Activated CD4-positive, alpha-beta T cell treated with anti-CD3 and anti-CD28 coated beads for 36 hours (primary cell): ENCODE data around the gene EMILIN2. TPM values are rescaled to one million over a fixed set of nuclear protein-coding genes. Genes with fewer than 3 reads are reported as not detected.
"Not testable (repeated sequence)": the region's sequence is repeated elsewhere in the genome, so short reads cannot be mapped to it uniquely, and the experiment has no call there.

ENCODE experiments used
- ATAC-seq: fragments of 200-7000 bp; cut with Tn5 transposase; one replicate; pipeline ENCODE4 v1.10.0; 2021; ENCODE audit warnings: mild to moderate bottlenecking, moderate library complexity
- CTCF ChIA-PET: fragments of 350-600 bp; sonication (Branson Sonifier 250); formaldehyde crosslinking; loops from one replicate; lab custom pipeline; 2021; ENCODE audit warnings: antibody characterized with exemption; lab: Charles Lee
- POLR2A ChIA-PET: fragments of 350-600 bp; sonication (Branson Sonifier 250); formaldehyde crosslinking; loops from one replicate; lab custom pipeline; 2021; ENCODE audit warnings: antibody characterized with exemption, inconsistent platforms; lab: Charles Lee
- DNase-seq: peaks from one replicate; pipeline ENCODE4 v3.0.0-alpha.2; 2020
- H3K27ac Mint-ChIP-seq: one replicate; pipeline ENCODE4 v1.8.0; 2021; ENCODE audit warnings: mixed read lengths
- H3K27me3 Mint-ChIP-seq: one replicate; pipeline ENCODE4 v1.8.0; 2021; ENCODE audit warnings: mixed read lengths
- H3K36me3 Mint-ChIP-seq: one replicate; pipeline ENCODE4 v1.8.0; 2021; ENCODE audit warnings: low read depth, mixed read lengths
- H3K4me1 Mint-ChIP-seq: one replicate; pipeline ENCODE4 v1.8.0; 2021; ENCODE audit warnings: mixed read lengths
- H3K4me3 Mint-ChIP-seq: one replicate; pipeline ENCODE4 v1.8.0; 2021; ENCODE audit warnings: mild to moderate bottlenecking, moderate library complexity, mixed read lengths
- H3K9me3 Mint-ChIP-seq: one replicate; pipeline ENCODE4 v1.8.0; 2021; ENCODE audit warnings: low read depth, mixed read lengths
- intact Hi-C, 2 experiments: fragments of 100-400 bp; cut with DNase I in 1 of 2; cut with micrococcal nuclease in 1 of 2; formaldehyde crosslinking; loops; one replicate each; pipeline versions ENCODE4 v1.14.2 to v1.15.1; 2022 to 2024; cut with DNase I, micrococcal nuclease
- total RNA-seq, 2 experiments: library from RNA; stranded (reverse); gene quantifications; one replicate each; pipeline ENCODE4 v1.2.3, GENCODE V29; 2021

Gene EMILIN2
- total RNA-seq, 2 experiments from 2014 or later: 12.0 to 15.7 TPM

DNA sequence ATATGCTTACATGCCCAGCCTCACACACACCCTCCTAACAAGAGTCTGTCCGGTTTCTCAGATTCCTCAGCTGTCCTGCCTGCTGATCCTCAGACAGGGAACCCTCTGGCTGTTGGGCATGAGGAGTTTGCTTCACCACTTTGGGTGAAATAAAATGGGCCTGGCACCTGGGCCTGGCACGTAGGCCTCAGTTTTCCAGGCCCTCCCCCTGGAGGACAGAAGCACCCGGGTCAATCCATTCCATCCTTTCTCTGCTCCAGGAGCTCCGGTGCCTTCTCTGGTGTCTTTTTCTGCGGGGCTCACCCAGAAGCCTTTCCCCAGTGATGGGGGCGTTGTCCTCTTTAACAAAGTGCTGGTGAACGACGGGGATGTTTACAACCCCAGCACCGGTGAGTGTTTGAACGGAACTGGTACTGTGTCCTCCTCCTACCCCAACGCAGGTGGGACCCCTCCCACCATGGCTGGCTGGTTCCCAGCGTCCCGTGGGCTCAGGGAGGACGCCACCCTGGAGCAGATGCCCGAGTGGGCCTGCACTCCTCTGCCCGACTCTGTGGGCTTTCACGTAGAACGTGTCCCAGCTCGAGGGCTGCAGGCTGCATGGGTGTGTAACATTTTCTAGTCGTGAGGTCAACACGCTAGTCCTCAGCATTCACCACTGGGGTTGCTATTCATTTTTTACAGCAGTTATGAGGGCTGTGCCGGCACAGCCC lies 62.8 kb downstream of the EMILIN2 start:
- intact Hi-C loops: loop anchor here (5.0 kb wide), 5 partner anchors 62 to 337 kb away; partner anchors contain the start of genes EMILIN2 (in 1 of the 2), METTL4 (in 1 of the 2), NDC80 (in 1 of the 2) and SMCHD1 (in 1 of the 2)
- no peak overlapping the region for H3K27ac Mint-ChIP-seq
- peaks cover 17% of the 10 kb centered on the region for H3K4me1 Mint-ChIP-seq
- H3K9me3 Mint-ChIP-seq: no peaks in the 10 kb centered on the region
- H3K4me3 Mint-ChIP-seq: no peak overlapping the region
- H3K36me3 Mint-ChIP-seq: peaks cover 26% of the 10 kb centered on the region
- no peak for DNase-seq
- POLR2A ChIA-PET: interaction anchor here (1.0 kb wide), 1 partner anchor 9 kb away, joined by 3 read pairs; no protein-coding TSS in a partner anchor
- ATAC-seq: no peak
- CTCF ChIA-PET: interaction anchor here (1.4 kb wide), 1 partner anchor 10 kb away, joined by 5 read pairs; no protein-coding TSS in a partner anchor
- no peaks in the 10 kb centered on the region for H3K27me3 Mint-ChIP-seq

DNA sequence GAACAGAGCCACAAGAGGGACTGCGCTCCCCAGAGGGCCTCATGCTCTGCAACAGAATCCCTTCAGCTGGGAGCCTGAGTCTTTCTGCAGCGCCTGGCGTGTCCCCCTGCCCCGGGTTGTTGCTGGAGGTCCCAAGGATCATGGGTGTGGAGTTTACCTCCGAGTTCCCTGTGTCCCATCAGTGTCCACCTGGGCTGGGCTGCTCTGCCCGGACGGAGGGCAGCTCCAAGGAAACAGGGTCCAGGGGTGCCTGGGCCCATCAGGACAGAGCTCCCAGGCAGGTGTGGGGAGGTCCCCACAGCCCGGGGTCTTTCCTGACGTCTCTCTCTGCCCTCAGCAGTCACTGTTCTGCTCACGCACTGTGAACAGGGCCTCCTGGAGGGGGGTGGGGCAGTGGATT lies 63.5 kb downstream of the EMILIN2 start:
- CTCF ChIA-PET: no interaction called here
- Mint-ChIP-seq H3K4me1 (peaks cover 17% of the 10 kb centered on the region), H3K36me3 (peaks cover 30% of the 10 kb centered on the region), H3K27me3 (no peaks in the 10 kb centered on the region), H3K27ac (no peak overlapping the region), H3K4me3 (no peak overlapping the region), H3K9me3 (no peaks in the 10 kb centered on the region)
- POLR2A ChIA-PET: no interaction called here
- ATAC-seq: no peak
- intact Hi-C loops: no loop called here
- no peak for DNase-seq

GRCh38 chr18:2910751-2911425 lies 64.1 kb downstream of the EMILIN2 start:
- ChIA-PET POLR2A (no interaction called here), CTCF (interaction anchor here (0.6 kb wide), 1 partner anchor 239 kb away, joined by 3 read pairs; no protein-coding TSS in a partner anchor)
- no peak for DNase-seq
- no peak overlapping the region for H3K27ac Mint-ChIP-seq
- H3K36me3 Mint-ChIP-seq: peaks cover 33% of the 10 kb centered on the region
- no peak for ATAC-seq
- H3K27me3 Mint-ChIP-seq: no peaks in the 10 kb centered on the region
- intact Hi-C loops: no loop called here
- H3K4me1 Mint-ChIP-seq: peaks cover 14% of the 10 kb centered on the region
- no peak overlapping the region for H3K4me3 Mint-ChIP-seq
- H3K9me3 Mint-ChIP-seq: no peaks in the 10 kb centered on the region

- Mint-ChIP-seq H3K27ac (no peak overlapping the region), H3K4me3 (no peak overlapping the region), H3K9me3 (no peaks in the 10 kb centered on the region), H3K4me1 (peaks cover 14% of the 10 kb centered on the region), H3K36me3 (peaks cover 38% of the 10 kb centered on the region), H3K27me3 (no peaks in the 10 kb centered on the region)
- DNase-seq: no peak
- ChIA-PET CTCF (interaction anchor here (0.6 kb wide), 1 partner anchor 238 kb away, joined by 3 read pairs; no protein-coding TSS in a partner anchor), POLR2A (no interaction called here)
- ATAC-seq: no peak
- intact Hi-C loops: no loop called here
Measured at GRCh38 chr18:2911533-2911932, 64.7 kb downstream of the EMILIN2 start.

GRCh38 chr18:2912357-2913299 lies 65.8 kb downstream of the EMILIN2 start:
- DNase-seq (no peak), ATAC-seq (no peak)
- no peaks in the 10 kb centered on the region for H3K9me3 Mint-ChIP-seq
- peaks cover 13% of the 10 kb centered on the region for H3K4me1 Mint-ChIP-seq
- H3K36me3 Mint-ChIP-seq: peaks cover 43% of the 10 kb centered on the region
- H3K27ac Mint-ChIP-seq: no peak overlapping the region
- intact Hi-C loops: no loop called here
- no peaks in the 10 kb centered on the region for H3K27me3 Mint-ChIP-seq
- ChIA-PET POLR2A (no interaction called here), CTCF (interaction anchor here (0.7 to 2.5 kb wide), 6 partner anchors 14 to 334 kb away, joined by 3 to 8 read pairs (median 3); no protein-coding TSS in a partner anchor)
- peak overlapping the region; percentile 28 for H3K4me3 Mint-ChIP-seq

- intact Hi-C loops: no loop called here
- ChIA-PET POLR2A (no interaction called here), CTCF (interaction anchor here (0.6 to 2.5 kb wide), 5 partner anchors 10 to 332 kb away, joined by 3 to 8 read pairs (median 3); no protein-coding TSS in a partner anchor)
- H3K36me3 Mint-ChIP-seq: peaks cover 45% of the 10 kb centered on the region
- peaks cover 8% of the 10 kb centered on the region for H3K4me1 Mint-ChIP-seq
- H3K27me3 Mint-ChIP-seq: no peaks in the 10 kb centered on the region
- no peak overlapping the region for H3K4me3 Mint-ChIP-seq
- peak overlapping the region; percentile 25 for H3K27ac Mint-ChIP-seq
- no peak for ATAC-seq
- DNase-seq: no peak
- H3K9me3 Mint-ChIP-seq: no peaks in the 10 kb centered on the region
Measured at GRCh38 chr18:2913398-2914005, 66.7 kb downstream of the EMILIN2 start.

DNA sequence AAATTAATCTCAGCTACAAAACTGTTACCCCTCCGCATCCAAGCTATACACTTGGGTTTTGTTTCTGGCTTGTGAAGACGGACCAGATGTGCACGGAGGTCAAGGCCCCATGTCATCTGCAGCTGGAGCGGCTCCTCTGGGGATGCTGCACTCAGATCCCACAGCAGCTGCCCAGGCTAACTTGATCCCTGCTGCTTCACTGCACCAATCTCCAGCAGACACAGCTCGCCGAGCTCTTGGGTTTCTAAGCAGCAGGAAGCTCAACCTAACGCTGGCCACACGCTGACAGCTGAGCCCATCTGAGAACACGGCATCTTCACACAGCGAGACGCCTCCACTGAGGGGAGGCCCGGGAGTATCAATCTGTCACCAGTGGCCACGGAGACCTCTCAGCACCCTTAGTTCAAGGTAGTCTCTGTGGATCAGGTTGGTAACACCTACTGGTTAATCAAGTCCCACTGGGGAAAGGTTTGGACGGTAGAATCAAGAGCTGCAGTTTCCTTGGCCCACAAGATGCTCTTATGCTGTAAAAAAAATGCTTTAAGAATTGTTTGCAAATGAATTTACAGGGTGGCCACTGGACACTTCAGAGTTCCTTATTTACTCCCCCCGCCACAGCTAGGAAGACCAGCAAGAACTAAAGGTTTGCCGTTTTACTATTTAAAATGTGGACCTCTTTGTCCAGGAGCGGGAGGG lies 67.5 kb downstream of the EMILIN2 start:
- CTCF ChIA-PET: interaction anchor here (1.0 to 2.5 kb wide), 3 partner anchors 9 to 332 kb away, joined by 3 to 8 read pairs (median 3); no protein-coding TSS in a partner anchor
- H3K4me3 Mint-ChIP-seq: no peak overlapping the region
- no peak for ATAC-seq
- peaks cover 8% of the 10 kb centered on the region for H3K4me1 Mint-ChIP-seq
- intact Hi-C loops: no loop called here
- DNase-seq: no peak
- POLR2A ChIA-PET: no interaction called here
- peaks cover 47% of the 10 kb centered on the region for H3K36me3 Mint-ChIP-seq
- no peaks in the 10 kb centered on the region for H3K27me3 Mint-ChIP-seq
- no peak overlapping the region for H3K27ac Mint-ChIP-seq
- no peaks in the 10 kb centered on the region for H3K9me3 Mint-ChIP-seq

- DNase-seq (no peak), ATAC-seq (no peak)
- H3K27ac Mint-ChIP-seq: no peak overlapping the region
- ChIA-PET POLR2A (no interaction called here), CTCF (interaction anchor here (0.7 to 2.5 kb wide), 5 partner anchors 9 to 331 kb away, joined by 3 to 8 read pairs (median 3); no protein-coding TSS in a partner anchor)
- H3K27me3 Mint-ChIP-seq: no peaks in the 10 kb centered on the region
- no peak overlapping the region for H3K4me3 Mint-ChIP-seq
- intact Hi-C loops: no loop called here
- peaks cover 49% of the 10 kb centered on the region for H3K36me3 Mint-ChIP-seq
- H3K4me1 Mint-ChIP-seq: peaks cover 8% of the 10 kb centered on the region
- H3K9me3 Mint-ChIP-seq: no peaks in the 10 kb centered on the region
Measured at GRCh38 chr18:2914881-2915240, 68.1 kb downstream of the EMILIN2 start.

DNA sequence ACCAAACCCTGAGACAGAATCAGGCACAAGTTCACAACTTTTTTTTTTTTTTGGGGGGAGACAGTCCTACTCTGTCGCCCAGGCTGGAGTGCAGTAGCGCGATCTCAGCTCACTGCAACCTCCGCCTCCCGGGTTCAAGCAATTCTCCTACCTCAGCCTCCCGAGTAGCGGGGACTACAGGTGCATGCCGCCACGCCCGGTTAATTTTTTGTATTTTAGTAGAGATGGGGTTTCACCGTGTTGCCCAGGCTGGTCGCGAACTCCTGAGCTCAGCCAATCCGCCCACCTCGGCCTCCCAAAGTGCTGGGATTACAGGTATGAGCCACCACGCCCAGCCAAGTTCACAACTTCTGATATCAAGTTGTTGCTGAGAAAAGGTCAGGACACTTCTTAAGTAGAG lies 68.7 kb downstream of the EMILIN2 start:
- POLR2A ChIA-PET: not testable (repeated sequence)

DNA sequence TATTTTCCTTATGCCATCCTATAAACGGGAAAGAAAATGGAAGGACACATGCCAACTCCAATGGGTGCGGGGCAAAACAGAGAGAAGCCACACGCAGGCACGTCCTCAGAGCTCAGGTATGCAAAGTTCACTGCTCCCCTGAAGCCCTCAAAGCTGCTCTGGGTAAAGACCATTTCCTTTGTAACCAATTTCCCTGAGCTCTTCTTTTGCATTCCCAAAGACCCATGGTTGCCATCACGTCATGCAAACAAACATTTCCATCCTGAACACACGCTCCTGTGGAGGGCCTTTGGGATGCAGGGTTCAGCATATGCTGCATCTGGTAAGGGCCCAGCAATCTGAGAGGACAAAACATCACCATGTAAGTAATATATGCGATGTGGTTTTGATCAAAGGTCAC lies 69.4 kb downstream of the EMILIN2 start:
- Mint-ChIP-seq H3K36me3 (peaks cover 61% of the 10 kb centered on the region), H3K27ac (peak overlapping the region; percentile 74), H3K9me3 (no peaks in the 10 kb centered on the region), H3K4me3 (no peak overlapping the region), H3K27me3 (no peaks in the 10 kb centered on the region), H3K4me1 (peaks cover 8% of the 10 kb centered on the region)
- intact Hi-C loops: no loop called here
- DNase-seq: no peak
- CTCF ChIA-PET: interaction anchor here (0.8 to 1.9 kb wide), 2 partner anchors 12 to 330 kb away, joined by 3 to 4 read pairs; no protein-coding TSS in a partner anchor
- POLR2A ChIA-PET: interaction anchor here (0.7 kb wide), 1 partner anchor 242 kb away, joined by 3 read pairs; no protein-coding TSS in a partner anchor
- no peak for ATAC-seq

More for the DNA sequence above, 68.7 kb downstream of the EMILIN2 start:
- H3K9me3 Mint-ChIP-seq, H3K27me3 Mint-ChIP-seq, H3K4me3 Mint-ChIP-seq, H3K4me1 Mint-ChIP-seq, ATAC-seq, intact Hi-C loops, H3K27ac Mint-ChIP-seq, DNase-seq: not testable (repeated sequence)
- CTCF ChIA-PET: interaction anchor here (0.7 to 2.5 kb wide), 3 partner anchors 13 to 330 kb away, joined by 3 to 8 read pairs (median 4); no protein-coding TSS in a partner anchor
- peaks cover 54% of the 10 kb centered on the region for H3K36me3 Mint-ChIP-seq
